WERI-Rb-1 (cell line): ENCODE measurements around the gene IFT27.
"Not testable (repeated sequence)": the region's sequence is repeated elsewhere in the genome, so short reads cannot be mapped to it uniquely, and the experiment has no call there.

Experiments used
- DNase-seq: peaks from one replicate; pipeline ENCODE4 v3.0.0-alpha.2; 2020
- H3K27ac ChIP-seq: fragments of 250-450 bp; sonication (Bioruptor Pico); 2 replicates; pipeline ENCODE4 v1.5.1; 2020; ENCODE audit warnings: mild to moderate bottlenecking, moderate library complexity
- H3K27me3 ChIP-seq: fragments of 250-450 bp; sonication (Bioruptor Pico); 2 replicates; pipeline ENCODE4 v1.5.1; 2021; ENCODE audit warnings: mild to moderate bottlenecking, low read depth, moderate library complexity; ENCODE audit not compliant: insufficient read depth, severe bottlenecking
- H3K36me3 ChIP-seq: fragments of 250-450 bp; sonication (Bioruptor Pico); 2 replicates; pipeline ENCODE4 v1.5.1; 2020; ENCODE audit warnings: mild to moderate bottlenecking, moderate library complexity
- H3K4me3 ChIP-seq: 2 replicates; pipeline ENCODE4 v1.5.1; 2011; ENCODE audit warnings: low read depth, mild to moderate bottlenecking, control low read depth, low read length
- H3K9me3 ChIP-seq: fragments of 250-450 bp; sonication (Bioruptor Pico); 2 replicates; pipeline ENCODE4 v1.5.1; 2021; ENCODE audit warnings: mild to moderate bottlenecking, moderate library complexity; ENCODE audit not compliant: severe bottlenecking
- TF ChIP-seq, protein P1 (sequence below): IDR thresholded peaks from 2 replicates; pipeline ENCODE4 v1.5.1; 2011; ENCODE audit warnings: low read depth, mild to moderate bottlenecking, control low read depth, inconsistent platforms, low read length

Gene IFT27

DNA sequence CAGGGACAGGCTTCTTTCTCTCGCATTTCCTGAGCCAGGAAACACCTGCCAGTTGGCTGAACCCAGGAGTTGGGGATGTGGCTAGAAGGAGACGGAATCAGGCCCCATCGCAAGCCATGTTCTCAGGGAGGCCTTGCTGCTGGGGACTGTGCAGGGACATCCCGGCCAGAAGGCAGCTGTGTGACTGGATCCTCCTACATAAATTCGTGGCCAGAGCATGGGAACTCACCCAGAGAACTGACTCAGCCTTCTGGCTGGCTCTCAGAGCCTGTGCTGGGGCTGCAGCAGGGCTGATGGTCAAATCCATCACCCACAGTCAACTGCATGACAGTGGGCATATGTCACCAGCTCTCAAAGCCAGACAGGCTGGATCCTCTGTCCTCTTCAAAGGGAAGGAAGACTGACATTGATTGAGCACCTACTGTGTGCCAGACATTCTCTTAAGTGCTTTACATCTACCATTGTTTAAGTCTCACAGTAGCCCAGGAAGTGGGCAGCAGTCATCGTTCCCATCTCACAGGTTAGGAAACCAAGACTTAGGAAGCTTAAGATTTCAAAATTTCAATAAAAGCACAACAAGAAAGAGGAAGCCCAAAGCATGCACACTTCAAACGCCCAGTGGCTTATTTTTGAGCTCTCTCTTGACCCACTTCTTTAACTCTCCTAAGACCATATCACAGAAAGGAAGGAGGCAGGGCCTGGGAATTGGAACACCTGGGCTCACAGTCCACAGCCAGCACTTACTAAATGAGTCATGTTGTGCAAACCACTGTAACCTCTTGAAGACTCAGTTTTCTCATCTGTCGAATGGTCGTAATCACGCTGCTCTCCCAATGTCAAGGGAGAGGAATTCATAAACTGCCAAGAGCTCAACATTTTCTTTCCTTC lies 41.5 kb downstream of the IFT27 start:
- Histone ChIP-seq H3K9me3 (peaks cover 2% of the 10 kb centered on the region), H3K36me3 (no peaks in the 10 kb centered on the region), H3K27ac (no peak overlapping the region), H3K4me3 (no peak overlapping the region), H3K27me3 (peaks cover 89% of the 10 kb centered on the region)
- TF ChIP-seq, protein P1, sequence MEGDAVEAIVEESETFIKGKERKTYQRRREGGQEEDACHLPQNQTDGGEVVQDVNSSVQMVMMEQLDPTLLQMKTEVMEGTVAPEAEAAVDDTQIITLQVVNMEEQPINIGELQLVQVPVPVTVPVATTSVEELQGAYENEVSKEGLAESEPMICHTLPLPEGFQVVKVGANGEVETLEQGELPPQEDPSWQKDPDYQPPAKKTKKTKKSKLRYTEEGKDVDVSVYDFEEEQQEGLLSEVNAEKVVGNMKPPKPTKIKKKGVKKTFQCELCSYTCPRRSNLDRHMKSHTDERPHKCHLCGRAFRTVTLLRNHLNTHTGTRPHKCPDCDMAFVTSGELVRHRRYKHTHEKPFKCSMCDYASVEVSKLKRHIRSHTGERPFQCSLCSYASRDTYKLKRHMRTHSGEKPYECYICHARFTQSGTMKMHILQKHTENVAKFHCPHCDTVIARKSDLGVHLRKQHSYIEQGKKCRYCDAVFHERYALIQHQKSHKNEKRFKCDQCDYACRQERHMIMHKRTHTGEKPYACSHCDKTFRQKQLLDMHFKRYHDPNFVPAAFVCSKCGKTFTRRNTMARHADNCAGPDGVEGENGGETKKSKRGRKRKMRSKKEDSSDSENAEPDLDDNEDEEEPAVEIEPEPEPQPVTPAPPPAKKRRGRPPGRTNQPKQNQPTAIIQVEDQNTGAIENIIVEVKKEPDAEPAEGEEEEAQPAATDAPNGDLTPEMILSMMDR, result no peak
- no peak for DNase-seq

DNA sequence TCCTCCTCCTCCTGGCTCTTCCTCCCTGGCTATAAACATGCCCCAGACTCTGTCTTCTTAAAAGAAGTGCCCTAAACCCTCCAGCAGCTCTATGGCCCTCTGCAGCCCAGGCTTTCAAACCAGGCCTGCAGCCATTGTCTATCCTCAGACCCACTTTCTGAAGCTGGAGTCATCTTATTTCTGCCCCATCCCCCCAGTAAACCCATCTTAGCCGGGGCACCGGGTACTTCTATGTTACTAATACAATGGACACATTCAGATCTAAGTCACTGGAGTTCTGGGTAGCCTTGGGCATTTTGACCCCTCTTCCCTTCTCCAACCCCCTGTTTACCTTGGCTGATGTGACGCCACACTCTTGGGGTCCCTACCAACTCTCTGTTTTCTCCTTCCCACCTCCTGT lies 42.6 kb downstream of the IFT27 start:
- no peaks in the 10 kb centered on the region for H3K9me3 ChIP-seq
- no peaks in the 10 kb centered on the region for H3K36me3 ChIP-seq
- H3K27ac ChIP-seq, result no peak overlapping the region
- no peak for DNase-seq
- TF ChIP-seq, protein P1, result no peak
- H3K27me3 ChIP-seq, result peaks cover 91% of the 10 kb centered on the region
- H3K4me3 ChIP-seq, result no peak overlapping the region

DNA sequence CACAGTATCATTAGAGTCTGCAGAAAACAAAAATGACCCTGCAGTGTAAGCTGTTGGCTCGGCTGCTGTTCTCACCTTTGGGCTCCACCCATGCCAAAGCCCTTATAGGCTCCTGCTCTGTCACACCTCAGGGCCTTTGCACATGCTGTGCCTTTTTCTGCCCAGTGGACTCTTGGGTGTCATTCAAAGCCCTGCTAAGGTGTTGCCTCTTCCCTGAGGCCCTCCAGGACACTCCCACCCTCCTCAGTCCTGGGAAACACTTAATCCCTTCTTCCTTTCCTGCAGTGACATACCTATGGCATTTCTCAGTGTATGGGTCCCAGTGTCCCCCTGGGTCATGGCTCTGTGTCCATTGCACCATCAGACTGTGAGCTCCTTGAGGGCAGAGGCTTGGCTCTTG lies 43.3 kb downstream of the IFT27 start:
- no peak for DNase-seq
- Histone ChIP-seq H3K9me3 (no peaks in the 10 kb centered on the region), H3K27me3 (peaks cover 89% of the 10 kb centered on the region), H3K27ac (no peak overlapping the region), H3K4me3 (no peak overlapping the region), H3K36me3 (no peaks in the 10 kb centered on the region)
- TF ChIP-seq, protein P1, result no peak

DNA sequence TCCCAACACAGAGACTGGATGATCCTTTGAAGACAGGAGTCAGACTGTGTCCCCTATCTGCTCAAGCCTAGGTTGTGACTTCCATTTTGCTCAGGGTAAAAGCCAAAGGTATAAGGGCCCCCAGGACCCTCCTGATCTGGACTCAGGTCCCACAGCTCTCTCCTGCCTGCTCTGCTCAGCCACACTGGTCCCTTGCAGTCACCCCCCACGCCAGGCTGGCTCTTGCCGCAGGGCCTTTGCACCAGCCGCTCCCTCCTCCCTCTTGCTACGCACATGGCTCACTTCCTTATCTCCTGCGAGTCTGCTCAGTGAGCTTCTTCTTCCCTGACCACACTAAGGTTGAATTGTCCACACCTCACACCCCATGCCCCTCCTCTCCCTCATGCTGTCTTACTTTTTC lies 44.0 kb downstream of the IFT27 start:
- TF ChIP-seq, protein P1, result no peak
- H3K27me3 ChIP-seq, result peaks cover 87% of the 10 kb centered on the region
- no peak overlapping the region for H3K27ac ChIP-seq
- H3K36me3 ChIP-seq, result no peaks in the 10 kb centered on the region
- H3K9me3 ChIP-seq, result no peaks in the 10 kb centered on the region
- no peak overlapping the region for H3K4me3 ChIP-seq
- no peak for DNase-seq

DNA sequence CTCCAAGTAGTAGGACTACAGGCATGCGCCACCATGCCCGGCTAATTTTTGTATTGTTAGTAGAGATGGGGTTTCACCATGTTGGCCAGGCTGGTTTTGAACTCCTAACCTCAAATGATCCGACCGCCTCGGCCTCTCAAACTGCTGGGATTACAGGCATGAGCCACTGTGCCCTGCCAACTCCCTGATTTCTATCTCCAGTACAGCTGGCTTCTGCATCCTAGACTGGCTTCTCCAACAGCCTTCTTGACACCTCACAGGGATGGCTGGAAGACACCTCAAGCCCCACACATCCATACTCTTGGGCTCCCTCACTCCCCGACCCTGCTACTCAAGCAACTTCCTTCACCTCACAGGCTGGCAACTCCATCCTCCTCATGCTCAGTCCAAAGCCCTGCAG lies 44.6 kb downstream of the IFT27 start:
- not testable (repeated sequence) for H3K9me3 ChIP-seq, H3K36me3 ChIP-seq, H3K4me3 ChIP-seq, H3K27ac ChIP-seq, DNase-seq
- peaks cover 87% of the 10 kb centered on the region for H3K27me3 ChIP-seq

DNA sequence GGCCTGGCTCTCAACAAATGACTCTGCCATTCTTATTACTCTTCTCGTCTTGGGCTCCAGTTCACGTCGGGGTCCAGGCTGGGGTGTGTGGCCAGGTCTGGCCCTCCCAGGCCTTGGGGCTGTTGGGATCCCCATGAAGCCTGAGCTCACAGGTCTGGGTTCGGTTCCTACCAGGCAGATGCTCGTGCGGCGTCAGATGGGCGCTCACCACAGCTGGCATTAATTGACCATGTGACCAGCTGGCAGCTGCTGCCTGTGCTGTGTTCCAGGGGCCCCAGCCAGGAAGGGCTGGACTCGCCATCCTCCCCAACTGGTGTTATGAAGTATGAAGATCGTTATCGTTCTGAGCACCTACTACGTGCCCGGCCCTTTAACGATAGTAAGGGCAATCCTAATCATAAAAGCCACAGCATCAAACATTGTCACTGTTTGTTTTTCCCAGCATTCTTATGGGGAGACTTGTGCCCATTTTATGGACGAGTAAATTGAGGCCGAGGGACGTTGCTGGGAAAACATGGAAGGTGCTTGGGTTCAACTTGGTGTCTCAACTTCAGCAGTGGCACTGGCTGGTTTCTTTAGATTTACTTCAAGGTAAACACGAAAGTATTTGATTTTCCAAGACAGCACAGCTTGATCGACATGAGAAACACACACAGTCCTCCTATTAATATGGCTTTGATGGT lies 45.6 kb downstream of the IFT27 start:
- H3K4me3 ChIP-seq, result no peak overlapping the region
- H3K27ac ChIP-seq, result no peak overlapping the region
- TF ChIP-seq, protein P1, result no peak
- DNase-seq, result no peak
- H3K27me3 ChIP-seq, result peaks cover 88% of the 10 kb centered on the region
- no peaks in the 10 kb centered on the region for H3K36me3 ChIP-seq
- no peaks in the 10 kb centered on the region for H3K9me3 ChIP-seq
